HG02642 (cell line): Measurements from ENCODE around the gene KTN1.

Experiments
- ATAC-seq: cut with Tn5 transposase; IDR thresholded peaks from one replicate; pipeline ENCODE4 v1.9.1; 2021; ENCODE audit warnings: mild to moderate bottlenecking; ENCODE audit not compliant: unreplicated experiment, poor library complexity

KTN1 gene, protein sequence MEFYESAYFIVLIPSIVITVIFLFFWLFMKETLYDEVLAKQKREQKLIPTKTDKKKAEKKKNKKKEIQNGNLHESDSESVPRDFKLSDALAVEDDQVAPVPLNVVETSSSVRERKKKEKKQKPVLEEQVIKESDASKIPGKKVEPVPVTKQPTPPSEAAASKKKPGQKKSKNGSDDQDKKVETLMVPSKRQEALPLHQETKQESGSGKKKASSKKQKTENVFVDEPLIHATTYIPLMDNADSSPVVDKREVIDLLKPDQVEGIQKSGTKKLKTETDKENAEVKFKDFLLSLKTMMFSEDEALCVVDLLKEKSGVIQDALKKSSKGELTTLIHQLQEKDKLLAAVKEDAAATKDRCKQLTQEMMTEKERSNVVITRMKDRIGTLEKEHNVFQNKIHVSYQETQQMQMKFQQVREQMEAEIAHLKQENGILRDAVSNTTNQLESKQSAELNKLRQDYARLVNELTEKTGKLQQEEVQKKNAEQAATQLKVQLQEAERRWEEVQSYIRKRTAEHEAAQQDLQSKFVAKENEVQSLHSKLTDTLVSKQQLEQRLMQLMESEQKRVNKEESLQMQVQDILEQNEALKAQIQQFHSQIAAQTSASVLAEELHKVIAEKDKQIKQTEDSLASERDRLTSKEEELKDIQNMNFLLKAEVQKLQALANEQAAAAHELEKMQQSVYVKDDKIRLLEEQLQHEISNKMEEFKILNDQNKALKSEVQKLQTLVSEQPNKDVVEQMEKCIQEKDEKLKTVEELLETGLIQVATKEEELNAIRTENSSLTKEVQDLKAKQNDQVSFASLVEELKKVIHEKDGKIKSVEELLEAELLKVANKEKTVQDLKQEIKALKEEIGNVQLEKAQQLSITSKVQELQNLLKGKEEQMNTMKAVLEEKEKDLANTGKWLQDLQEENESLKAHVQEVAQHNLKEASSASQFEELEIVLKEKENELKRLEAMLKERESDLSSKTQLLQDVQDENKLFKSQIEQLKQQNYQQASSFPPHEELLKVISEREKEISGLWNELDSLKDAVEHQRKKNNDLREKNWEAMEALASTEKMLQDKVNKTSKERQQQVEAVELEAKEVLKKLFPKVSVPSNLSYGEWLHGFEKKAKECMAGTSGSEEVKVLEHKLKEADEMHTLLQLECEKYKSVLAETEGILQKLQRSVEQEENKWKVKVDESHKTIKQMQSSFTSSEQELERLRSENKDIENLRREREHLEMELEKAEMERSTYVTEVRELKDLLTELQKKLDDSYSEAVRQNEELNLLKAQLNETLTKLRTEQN (N-terminal part only)

DNA sequence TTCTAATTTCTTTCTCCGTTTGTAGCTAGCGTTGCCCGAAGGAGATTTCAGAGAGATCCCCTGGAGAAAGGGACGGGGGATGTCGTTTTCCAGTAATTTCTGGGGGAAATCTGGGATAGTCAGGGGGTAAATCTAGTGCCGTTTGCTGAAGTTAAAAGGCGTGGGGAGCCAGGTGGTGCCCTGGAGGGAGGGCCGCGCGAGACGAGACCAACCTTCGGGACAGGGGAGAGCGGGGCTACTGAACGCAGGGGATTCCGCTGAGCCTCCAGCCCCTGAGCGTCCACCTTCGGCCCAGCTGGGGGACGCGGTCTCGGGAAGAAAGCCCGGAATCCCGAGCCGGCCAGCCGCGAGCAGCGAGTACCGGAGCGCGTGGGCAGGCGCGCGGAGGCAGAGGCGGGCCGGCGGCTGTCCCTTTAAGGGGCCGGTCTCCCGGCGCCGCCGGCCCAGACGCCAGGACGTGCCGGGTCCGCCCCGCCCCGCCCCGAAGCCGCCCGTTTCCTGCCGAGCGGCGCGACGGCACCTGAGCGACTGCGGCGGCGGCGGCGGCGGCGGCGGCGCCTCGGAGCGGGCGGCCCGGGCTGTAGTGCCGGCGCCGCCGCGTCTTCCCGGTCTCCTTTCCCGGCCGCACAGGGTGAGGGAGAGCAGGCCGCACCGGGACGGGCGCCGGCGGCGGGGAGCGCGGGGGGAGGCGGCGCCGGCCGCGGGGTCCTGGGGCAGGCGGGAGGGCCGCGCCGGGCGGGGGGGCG lies at the start of gene KTN1:
TSS of gene KTN1 (plus strand) at position 484 of the 746 bp plus-strand sequence. CDS start 31,842 bp downstream, outside the sequence.
- peak; percentile 85 for ATAC-seq

DNA sequence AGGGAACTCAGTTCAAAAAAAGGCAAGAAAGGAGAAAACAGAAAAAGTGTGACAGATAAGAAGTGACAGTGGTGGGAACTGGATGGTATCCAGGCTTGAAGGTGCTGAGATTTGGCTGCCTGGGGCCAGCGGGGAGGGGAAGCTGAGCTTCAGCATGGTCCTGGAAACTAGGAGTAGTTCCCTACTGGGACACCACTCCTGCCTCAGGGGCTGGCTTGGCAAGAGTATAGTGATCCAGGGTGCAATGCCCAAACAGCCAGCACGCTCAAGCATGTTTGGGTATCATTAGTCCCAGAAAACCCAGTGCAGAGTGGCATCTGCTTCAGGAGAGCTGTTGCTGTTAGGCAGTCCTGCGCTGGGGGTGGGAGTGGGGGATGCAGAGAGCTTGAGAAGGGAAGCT lies 49.5 kb upstream of the KTN1 start:
- ATAC-seq: no peak

DNA sequence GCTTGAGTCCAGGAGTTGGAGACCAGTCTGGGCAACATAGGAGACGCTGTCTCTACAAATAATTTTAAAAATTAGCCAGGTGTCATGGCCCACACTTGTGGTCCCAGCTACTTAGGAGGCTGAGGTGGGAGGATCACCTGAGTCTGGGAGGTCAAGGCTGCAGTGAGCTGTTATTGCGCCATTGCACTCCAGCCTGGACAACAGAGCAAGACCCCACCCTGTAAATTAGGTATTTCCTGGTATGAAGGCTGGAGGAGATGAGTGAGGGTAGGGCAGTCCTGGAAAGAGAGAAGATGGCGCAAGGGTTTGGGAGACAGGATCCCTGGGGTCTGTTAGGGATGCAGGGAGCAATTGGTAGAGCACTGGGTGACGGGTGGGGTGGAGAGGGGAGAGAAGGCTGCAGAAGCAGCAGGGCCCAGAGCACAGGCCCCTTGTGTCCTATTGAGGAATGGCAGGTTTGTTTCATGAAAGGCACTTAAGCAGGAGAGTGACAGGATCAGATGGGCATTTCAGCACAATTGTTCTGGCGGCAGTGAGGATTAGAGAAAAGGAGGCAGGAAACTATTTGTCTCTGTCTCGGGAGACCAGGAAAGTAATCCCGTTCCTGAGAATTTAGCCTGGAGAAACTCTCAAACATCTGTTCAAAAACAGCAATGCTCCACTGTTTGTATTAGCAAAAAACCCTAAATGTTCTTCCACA lies 47.2 kb upstream of the KTN1 start:
- ATAC-seq: no peak

DNA sequence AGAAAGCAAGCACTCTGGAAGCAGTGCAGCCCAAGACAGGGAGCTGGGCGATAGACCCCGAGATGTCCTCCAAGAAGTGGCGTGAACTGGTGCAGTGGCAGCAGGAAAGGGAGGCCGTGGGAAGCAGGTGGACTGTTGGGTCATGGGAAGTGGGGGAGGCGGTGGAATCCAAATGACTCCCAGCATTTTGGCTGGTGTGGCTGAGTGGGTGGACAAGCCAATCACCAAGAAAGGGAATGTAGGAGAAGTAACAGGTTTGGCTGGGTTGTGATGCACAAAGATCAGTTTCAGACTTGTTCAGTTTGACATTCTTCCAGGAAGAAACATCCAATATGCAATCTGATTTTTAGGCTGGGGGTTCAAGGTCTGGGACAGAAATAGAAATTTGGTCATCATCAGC lies 46.0 kb upstream of the KTN1 start:
- ATAC-seq: no peak

DNA sequence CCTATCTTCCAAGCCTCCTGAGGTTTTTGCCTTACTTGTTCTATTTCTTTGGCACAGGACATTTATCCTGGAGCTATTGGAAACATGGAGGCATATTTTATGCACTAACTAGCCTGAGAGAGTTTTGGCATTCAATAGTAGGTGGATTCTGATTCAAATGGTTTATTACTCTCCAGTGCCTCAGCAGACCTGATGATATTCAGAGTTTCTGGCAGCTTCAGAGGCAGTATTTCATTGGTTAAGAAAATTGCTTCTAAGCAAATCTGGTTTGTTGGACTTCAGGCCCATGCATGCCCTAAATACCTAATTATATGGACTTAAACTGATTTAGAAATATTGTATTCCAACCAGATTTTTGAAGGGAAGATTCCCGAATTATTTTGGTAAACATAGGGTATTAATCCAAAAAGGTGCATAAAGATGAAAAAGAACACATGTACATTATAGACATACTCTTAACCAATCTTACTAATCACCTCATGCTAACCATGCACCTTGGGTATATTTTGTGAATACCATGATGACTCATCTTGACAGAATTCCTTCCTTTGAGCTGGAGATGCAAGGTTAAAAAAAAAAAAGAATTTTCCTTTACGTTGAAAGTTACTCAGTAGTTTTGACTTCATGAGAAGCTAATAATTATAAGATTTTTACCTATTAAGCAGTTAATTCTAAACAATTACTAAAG lies 44.3 kb upstream of the KTN1 start:
- ATAC-seq: no peak

DNA sequence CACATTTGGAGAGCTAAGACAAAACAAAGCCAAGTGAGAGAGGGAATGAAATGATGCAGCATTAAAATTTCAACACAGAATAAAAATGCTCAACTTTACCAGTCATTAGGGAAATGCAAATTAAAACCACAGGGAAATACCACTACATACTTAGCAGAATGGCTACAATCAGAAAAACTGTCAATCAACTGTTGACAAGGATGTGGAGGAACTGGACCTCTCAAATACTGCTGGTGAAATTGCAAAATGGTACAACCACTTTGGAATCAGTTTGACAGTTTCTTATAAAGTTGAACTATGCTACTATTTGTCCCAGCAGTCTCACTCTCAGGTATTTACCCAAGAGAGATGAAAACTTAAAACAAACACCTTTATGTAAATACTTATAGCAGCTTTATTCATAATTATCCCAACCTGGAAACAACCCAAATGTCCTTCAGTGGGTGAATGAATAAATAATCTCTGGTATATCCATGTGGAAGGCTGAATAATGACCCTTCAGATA lies 43.8 kb upstream of the KTN1 start:
- ATAC-seq: no peak

DNA sequence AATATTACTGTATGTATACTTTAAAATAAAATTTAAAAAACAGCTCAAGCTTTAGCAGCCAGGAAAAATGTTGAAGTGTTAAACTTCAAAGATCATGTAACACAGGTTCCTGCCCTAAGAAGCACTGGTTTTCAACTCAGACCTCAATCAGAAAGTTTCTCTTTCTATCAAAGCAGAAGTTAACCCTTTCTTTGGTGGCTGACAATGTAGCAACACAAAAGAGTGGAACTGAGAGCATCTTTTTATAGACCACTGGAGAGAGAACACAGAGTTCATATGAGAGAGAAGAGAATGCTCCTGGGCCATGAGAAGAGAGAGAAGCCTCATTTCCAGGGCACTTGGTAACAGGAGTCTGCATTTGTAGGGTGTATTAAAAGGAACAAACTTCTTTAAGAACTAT lies 42.2 kb upstream of the KTN1 start:
- no peak for ATAC-seq

DNA sequence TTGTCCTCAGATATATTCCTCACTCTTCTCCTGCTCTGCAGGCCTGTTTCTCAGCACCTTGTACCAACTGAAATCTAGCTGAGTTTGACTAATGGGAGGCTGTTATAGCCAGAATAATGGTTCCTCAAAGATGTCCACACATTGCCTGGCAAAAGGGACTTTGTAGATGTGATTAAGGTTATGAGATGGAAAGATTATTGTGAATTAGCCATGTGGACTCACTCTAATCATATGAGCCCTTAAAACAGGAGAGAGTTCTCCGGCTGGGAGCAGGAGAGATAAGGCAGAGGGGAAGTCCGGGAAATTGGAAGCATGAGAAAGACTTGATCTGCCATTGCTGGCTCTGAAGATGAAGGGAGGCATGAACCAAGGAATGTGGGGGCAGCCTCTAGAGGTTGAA lies 40.0 kb upstream of the KTN1 start:
- no peak for ATAC-seq

DNA sequence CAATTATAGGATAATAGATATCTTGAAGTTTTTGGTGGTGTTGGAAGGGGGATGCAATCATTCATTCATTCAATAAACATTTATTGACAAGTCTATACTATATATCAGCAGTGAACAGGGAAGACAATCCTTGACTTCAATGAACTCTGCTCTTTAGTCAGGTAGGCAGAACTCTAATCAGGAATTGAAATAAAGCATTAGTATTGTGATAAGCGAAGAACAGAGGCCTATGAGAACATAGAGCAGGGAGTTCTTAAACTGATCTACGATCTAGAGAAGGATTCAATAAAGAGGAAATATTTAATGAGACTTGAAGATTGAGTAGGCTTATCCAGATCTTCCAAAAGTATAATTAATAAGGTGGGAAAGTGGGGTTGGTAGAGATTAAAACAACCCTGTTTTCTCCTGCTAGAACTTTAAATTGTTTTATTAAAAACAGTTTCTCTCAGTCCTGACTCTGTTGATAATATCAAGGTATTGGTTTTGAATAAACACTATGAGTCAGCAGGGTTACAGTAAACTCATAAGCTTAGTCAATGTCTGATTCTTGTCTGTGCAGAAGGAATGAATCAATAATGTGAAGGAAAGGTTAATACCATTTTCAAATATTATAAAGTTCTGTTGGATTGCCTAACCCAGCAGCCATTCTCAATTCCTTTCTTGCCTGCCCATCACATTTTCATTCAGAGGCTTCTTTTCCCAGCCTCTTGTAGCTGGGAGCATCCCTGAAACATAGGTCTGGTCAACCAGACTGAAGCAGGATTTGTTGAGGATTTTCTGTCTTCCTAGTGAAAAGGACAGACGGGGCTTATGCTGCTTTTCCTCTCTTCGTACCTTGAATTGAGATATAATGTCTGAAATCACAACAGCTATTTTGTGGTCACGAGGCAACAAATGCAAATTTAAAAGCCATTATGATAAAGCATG lies 38.9 kb upstream of the KTN1 start:
- no peak for ATAC-seq

DNA sequence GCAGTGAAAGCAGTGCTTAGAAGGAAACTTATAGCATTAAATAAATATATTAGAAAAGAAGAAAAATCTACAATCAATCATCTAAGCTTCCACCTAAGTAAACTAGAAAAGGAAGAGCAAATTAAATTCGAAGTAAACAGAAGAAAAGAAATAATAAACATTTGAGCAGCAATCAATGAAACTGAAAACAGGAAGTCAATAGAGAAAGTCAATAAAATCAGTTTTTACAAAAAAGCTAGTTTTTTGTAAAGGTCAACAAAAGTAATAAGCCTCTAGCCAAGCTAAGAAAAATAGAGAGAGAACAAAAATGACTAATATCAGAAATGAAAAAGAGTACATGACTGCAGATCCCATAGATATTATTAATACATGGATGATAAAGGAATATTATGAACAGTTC lies 34.2 kb upstream of the KTN1 start:
- no peak for ATAC-seq

DNA sequence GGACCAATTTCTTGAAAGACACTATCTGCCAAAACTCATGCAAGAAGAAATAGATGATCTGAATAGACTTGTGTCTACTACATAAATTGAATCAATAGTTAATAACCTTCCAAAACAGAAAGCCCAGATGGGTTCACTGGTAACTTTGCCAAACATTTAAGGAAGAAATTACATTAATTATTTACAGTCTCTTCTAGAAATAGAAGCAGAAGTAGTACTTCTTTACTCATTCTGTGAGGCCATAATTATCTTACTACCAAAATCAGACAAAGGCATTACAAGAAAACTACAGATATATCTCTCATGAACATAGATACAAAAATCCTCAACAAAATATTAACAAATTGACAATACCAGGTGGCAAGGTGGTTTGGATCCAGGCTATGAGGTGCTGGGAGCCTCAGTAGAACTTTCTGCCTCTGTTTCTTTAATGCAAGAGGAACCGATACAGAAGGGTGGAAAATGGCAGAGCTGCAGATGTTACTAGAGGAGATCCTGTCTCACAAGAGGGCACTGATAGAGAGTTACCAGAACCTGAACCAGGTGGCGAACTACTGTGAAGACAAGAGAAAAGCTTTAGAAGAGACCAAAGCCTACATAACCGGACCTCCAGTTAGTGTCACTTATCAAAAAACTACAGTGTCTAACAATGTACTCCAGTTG lies 33.7 kb upstream of the KTN1 start:
- ATAC-seq: peak; percentile 73

DNA sequence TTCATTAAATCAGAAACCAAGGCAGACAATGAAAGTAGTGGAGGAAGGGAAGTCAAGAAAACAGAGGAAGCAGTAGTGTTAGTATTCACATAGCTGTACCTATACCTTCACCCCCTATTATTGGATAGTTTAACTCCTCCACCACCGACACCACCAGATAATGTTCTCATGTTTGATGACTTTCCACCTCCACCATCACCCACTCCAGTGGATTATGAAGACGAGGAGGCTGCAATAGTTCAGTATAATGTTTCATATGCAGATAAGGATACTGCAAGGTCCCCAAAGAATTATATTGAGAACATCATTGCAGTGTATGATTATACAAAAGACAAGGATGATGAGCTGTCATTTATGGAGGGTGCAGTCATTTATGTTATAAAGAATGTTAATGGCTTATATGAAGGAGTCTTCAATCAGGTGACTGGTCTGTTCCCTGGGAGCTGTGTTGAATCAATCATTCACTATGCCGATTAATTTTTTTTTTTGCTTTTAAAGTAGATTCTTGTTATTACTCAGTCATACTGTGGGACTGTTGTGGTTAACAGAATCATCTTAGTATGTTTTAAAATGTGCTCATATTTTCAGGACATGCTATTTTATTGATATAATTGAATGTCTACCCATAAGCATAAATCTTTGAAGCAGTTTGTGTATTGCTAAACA lies 32.2 kb upstream of the KTN1 start:
- peak; percentile 43 for ATAC-seq

DNA sequence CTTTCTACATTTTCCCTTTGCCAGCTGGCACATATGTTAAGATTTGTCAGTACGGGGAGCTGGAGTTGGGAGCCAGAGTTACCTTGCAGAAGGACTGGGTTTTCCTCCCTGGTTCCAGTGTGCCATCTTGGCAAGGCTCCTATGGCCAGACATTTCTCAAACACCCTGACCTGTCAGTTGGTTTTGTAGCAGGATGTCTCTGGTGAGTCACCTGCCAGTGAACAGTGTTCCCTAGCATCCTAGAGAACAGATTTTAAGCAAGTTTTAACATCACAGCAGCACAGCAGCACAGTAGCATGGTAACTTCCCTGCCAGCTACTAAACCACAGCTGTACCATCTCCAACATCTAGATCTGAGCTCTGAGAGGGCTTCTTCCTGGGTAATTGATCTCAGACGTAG lies 26.2 kb upstream of the KTN1 start:
- no peak for ATAC-seq

DNA sequence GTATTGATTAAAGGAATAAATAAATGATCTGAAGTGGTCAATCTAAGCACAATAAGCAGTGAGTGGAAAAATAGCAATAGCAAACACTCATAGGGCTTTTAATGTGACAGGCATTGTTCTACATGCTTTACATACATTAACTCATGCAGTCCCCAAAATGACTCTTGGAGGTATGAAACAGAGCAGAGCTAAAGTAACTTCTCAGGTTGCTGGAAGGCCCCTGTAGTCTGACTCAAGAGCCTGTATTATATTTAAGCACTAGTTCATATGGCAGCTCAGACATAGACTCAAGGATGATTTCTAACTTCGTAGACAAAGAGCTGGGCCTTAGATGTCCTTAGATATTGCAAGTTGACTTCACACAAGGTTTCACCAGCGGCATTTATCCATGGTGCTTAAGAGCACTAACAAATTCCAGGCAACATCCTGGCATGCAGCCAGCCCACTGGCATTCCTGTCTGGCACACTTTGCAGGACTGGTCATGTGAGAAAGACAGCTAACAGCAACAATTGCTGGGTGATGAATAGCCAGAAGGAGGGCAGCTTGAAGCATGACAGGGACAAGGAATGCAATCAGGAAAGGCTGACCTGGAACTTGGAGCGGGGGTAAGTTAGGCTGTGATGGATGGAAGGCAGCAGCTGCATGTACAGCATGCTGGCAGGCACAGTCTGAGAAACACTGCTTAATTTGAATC lies 22.9 kb upstream of the KTN1 start:
- ATAC-seq: no peak

DNA sequence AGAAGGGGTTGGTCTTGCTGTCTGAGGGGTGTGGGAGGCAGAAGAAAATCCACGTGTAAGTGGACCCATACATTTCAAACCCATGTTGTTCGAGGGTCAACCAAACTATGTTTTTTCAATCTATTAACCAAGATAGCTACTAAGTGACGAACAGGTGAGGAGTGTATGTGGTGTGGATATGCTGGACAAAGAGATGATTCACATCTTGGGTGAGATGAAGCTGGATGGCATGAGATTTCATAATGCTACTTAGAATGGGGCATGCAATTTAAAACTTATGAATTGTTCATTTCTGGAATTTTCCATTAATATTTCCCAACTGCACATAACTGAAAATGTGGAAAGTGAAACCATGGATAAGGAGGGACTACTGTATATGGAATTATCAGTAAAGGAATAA lies 17.9 kb upstream of the KTN1 start:
- no peak for ATAC-seq

DNA sequence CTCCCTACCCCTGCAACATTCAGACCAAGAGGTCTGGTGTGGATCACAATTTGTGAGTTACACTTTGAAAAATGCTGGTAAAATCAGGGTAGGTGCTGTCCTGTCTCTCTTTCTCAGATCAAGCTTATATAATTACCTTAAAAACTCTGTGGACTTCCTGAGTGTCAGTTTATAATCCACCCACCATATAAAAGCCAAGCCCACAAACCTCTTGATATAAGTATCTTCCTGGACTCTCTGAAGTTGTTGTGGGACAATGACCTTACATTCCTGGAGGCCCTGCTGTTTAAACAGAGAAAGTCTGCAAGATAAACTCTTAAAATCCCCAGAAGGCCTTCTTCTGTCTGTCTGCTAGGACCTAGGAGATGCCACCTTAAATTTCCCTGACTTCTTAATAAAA lies 11.4 kb upstream of the KTN1 start:
- no peak for ATAC-seq
